ENCODE data around the gene GRM8.

GRM8 gene

GRCh38 chr7:127252778-127253280 is at the start of gene GRM8:
Gene GRM8, minus strand, starts transcription at chr7:127252941.
- DNase-seq: peak; percentile 19

- DNase-seq: no peak
Observed at GRCh38 chr7:127290801-127291361, 38.1 kb upstream of the GRM8 start.

GRCh38 chr7:127290116-127290655 is 37.4 kb upstream of the GRM8 start:
- no peak for DNase-seq

GRCh38 chr7:127287133-127287532 is 34.4 kb upstream of the GRM8 start:
- DNase-seq: no peak

- no peak for DNase-seq
Observed at GRCh38 chr7:127270093-127270492, 17.4 kb upstream of the GRM8 start.

- no peak for DNase-seq
Observed at GRCh38 chr7:127266047-127266446, 13.3 kb upstream of the GRM8 start.

GRCh38 chr7:127264219-127264618 is 11.5 kb upstream of the GRM8 start:
- DNase-seq: no peak

- no peak for DNase-seq
Observed at GRCh38 chr7:127258111-127258510, 5.4 kb upstream of the GRM8 start.

GRCh38 chr7:127257086-127257485 is 4.3 kb upstream of the GRM8 start:
- no peak for DNase-seq

- DNase-seq: no peak
Observed at GRCh38 chr7:127256041-127256725, 3.4 kb upstream of the GRM8 start.

- no peak for DNase-seq
Observed at GRCh38 chr7:127254163-127254684, 1.5 kb upstream of the GRM8 start.

- peak; percentile 61 for DNase-seq
Observed at GRCh38 chr7:127253281-127254162, 781 bp upstream of the GRM8 start.

- DNase-seq: no peak
Observed at GRCh38 chr7:127252377-127252713, 396 bp downstream of the GRM8 start.

GRCh38 chr7:127251465-127252376 is 1.0 kb downstream of the GRM8 start:
- peak; percentile 14 for DNase-seq

- DNase-seq: no peak
Observed at GRCh38 chr7:127251036-127251464, 1.7 kb downstream of the GRM8 start.

GRCh38 chr7:127250312-127251035 is 2.3 kb downstream of the GRM8 start:
- DNase-seq: no peak

GRCh38 chr7:127245607-127246006 is 7.1 kb downstream of the GRM8 start:
- DNase-seq: no peak

- no peak for DNase-seq
Observed at GRCh38 chr7:127245002-127245401, 7.7 kb downstream of the GRM8 start.

- no peak for DNase-seq
Observed at GRCh38 chr7:127239814-127240213, 12.9 kb downstream of the GRM8 start.

GRCh38 chr7:127233630-127234029 is 19.1 kb downstream of the GRM8 start:
- DNase-seq: no peak

- no peak for DNase-seq
Observed at GRCh38 chr7:127231415-127231814, 21.3 kb downstream of the GRM8 start.

All from CD4-positive, alpha-beta T cell treated with Interleukin-6 for 4 hours (primary cell).